ENCODE measurements around the gene RIPOR1. TPM values are rescaled to one million over a fixed set of nuclear protein-coding genes. Genes with fewer than 3 reads are reported as not detected.
A peak's percentile ranks its signal among the peaks of the same experiment; 100 is the strongest.

RIPOR1 gene
- 44.5 and 74.9 TPM in 2 replicates for total RNA-seq

- peak within 1 kb of the TSS; percentile 92 for H3K4me3 ChIP-seq (ENCODE audit: low read depth, low read length)
- no peak for TF ChIP-seq CTCF (conservative IDR thresholded peaks at IDR 0.05; ENCODE audit: low read depth, low read length)
- DNase-seq (ENCODE audit: low read depth): no peak
Observed at GRCh38 chr16:67528222-67528869, at the start of gene RIPOR1. TSS of gene RIPOR1 (plus strand) at chr16:67528829. CDS start at chr16:67538447, 9,618 bp downstream.

- peak within 1 kb of the TSS; percentile 91 for H3K4me3 ChIP-seq (ENCODE audit: low read depth, low read length)
- peak; percentile 63 for DNase-seq (ENCODE audit: low read depth)
- TF ChIP-seq CTCF (conservative IDR thresholded peaks at IDR 0.05; ENCODE audit: low read depth, low read length): peak; percentile 78
Observed at GRCh38 chr16:67480833-67481560, 47.6 kb upstream of the RIPOR1 start, which contains the start of gene ATP6V0D1. TSS of gene ATP6V0D1 (minus strand) at chr16:67481157. CDS start at chr16:67481086, 71 bp downstream.

GRCh38 chr16:67481561-67482232 is 46.9 kb upstream of the RIPOR1 start:
- TF ChIP-seq CTCF (conservative IDR thresholded peaks at IDR 0.05; ENCODE audit: low read depth, low read length): no peak
- H3K4me3 ChIP-seq (ENCODE audit: low read depth, low read length): peak overlapping the region; percentile 91
- DNase-seq (ENCODE audit: low read depth): no peak

- no peak for DNase-seq (ENCODE audit: low read depth)
- TF ChIP-seq CTCF (conservative IDR thresholded peaks at IDR 0.05; ENCODE audit: low read depth, low read length): no peak
- H3K4me3 ChIP-seq (ENCODE audit: low read depth, low read length): peak overlapping the region; percentile 91
Observed at GRCh38 chr16:67482233-67482924, 46.2 kb upstream of the RIPOR1 start.

- TF ChIP-seq CTCF (conservative IDR thresholded peaks at IDR 0.05; ENCODE audit: low read depth, low read length): no peak
- no peak within 1 kb of the TSS for H3K4me3 ChIP-seq (ENCODE audit: low read depth, low read length)
- DNase-seq (ENCODE audit: low read depth): no peak
Observed at GRCh38 chr16:67483150-67483549, 45.5 kb upstream of the RIPOR1 start, which contains the start of gene AGRP. TSS of gene AGRP (minus strand) at chr16:67483547. CDS start at chr16:67483398, 149 bp downstream.

- no peak for DNase-seq (ENCODE audit: low read depth)
Observed at GRCh38 chr16:67483731-67484525, 44.7 kb upstream of the RIPOR1 start.

More at GRCh38 chr16:67483731-67484525, 44.7 kb upstream of the RIPOR1 start:
- no peak for TF ChIP-seq CTCF (conservative IDR thresholded peaks at IDR 0.05; ENCODE audit: low read depth, low read length)
- no peak overlapping the region for H3K4me3 ChIP-seq (ENCODE audit: low read depth, low read length)
